Islet precursor cell (in vitro differentiated cells): ENCODE data around the gene BASP1.
A peak's percentile ranks its signal among the peaks of the same experiment; 100 is the strongest.
"Not testable (repeated sequence)": the region's sequence is repeated elsewhere in the genome, so short reads cannot be mapped to it uniquely, and the experiment has no call there.

Experiments used
- DNase-seq: peaks from one replicate; pipeline ENCODE4 v3.0.0-alpha.2; 2018

BASP1 gene

DNA sequence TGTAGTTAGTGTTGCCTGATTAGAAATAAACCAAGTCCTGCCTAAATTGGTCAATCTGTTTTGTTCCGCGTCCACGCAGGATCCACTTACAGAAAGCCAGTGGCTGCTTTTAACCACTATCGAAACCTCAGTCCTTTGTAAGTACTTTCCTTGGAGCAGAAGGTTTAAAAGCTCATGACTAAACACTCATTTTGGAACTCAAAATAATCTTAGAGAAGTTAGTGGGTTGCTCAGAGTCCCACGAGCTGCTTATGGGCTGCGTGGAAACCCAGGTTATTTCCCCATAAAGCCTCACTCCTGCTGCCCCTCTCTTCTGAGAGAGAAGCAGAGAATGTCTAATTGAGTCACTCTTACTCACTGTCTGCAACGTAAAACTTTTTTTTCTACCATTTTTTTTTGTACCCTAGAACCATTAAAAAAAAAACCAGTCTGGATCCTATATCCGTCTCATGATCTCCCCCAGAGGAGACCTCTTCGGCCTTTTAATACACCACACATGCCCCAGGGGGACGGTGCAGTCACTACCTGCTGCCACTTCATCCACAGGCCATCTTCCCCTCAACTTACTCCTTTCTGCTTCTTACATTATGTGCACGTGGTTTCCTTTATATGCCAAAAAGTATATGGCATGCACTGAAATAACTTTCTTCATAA, 7.6 kb downstream of the BASP1 start:
- DNase-seq, result peak; percentile 52

DNA sequence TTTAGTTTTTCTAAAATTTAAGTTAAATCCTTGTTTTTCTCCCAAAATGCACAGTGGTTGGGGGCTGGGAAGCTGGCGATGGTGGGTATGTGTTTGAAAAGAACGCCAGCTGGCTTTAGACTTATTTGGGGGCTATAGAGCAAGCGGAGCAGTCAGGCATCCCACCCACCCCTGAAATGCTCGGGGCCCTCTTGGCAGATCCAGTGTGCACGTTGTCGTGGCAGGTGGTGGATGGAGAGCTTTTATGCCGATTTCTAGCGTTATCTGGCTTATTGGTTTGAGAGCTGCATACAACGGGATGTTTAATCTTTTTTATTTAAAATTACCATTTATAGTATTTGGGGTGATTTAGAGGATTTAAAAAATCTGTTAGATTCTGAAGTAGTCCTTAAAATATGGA, 8.1 kb downstream of the BASP1 start:
- peak; percentile 23 for DNase-seq

DNA sequence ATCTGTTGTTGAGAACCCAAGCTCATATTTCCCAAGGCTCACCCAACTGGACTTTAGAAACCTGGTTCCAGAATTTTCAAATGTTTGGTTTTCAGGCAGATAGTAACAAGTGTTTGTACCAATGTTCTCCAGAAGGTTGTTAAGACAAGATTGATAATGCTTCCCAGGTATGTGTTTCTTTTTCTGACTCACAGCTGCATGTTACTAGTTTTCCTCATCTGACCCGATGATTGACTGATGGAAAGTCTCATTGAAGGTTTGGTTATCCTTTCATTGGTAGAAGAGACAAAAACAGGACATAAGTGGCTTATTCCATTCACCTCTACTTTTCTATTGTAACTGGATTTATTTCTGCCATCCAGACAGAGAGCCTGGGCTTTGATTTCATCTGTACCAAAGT, 10.4 kb downstream of the BASP1 start:
- DNase-seq, result no peak

DNA sequence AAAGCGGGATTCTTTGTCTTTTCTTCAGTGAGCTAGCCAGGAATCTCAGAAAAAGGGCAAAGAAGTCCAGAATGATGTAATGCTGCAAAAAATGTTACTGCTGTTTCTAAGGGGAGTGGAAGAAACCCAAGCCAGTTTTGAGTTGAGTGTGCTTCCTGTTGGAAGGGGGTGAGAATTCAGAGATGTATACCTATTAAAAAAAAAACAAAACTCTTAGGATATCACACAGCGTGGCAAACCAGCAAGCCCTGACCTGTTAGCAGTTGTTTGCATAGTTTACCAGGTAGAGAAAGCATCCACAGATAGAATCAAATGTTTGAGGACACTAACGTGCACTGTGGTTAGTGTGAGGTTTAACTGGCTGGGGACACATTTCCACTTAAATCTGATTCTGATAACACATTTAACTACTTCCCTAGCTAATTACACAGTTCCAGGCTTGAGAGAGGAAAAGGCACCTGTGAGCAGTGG, 11.4 kb downstream of the BASP1 start:
- DNase-seq, result peak; percentile 37

DNA sequence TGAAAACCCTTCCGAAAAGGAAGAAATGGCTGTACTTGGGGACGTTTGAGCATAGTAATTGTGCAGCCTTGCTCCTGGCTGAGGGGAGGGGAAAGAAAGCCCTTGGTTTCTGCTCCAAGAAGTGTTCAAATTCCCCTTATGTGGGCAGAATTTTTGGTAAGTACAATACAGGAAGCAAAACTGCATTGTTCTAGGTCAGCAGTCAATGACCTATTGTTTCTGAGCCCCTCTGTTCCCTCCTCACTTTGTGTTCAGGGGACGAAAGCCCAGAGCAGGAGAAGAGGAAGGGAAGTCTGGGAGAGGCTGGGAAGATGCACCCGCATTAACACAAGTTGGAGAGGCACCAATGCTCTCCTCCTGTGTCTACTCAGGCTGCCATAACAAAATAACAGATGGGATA, 11.9 kb downstream of the BASP1 start:
- DNase-seq, result peak; percentile 5

DNA sequence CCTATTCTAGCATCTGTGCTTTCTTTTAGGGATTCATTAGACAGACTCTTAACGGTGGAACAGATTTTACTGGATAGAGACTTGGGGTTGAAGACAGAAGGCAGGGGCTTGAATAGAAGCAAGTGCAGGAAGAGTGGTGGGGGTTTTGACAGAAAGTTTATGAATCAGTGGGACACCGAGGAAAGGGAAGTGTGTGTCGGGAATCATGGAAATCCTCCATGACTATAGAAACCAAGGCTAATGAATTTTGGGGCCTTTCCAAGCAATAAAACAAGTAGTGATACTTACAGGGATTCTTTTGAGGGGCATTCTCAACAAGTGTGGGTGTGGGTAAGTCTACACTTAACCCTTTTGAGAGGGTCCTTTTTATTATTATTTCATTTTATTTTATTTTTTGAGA, 12.8 kb downstream of the BASP1 start:
- DNase-seq, result peak; percentile 1

DNA sequence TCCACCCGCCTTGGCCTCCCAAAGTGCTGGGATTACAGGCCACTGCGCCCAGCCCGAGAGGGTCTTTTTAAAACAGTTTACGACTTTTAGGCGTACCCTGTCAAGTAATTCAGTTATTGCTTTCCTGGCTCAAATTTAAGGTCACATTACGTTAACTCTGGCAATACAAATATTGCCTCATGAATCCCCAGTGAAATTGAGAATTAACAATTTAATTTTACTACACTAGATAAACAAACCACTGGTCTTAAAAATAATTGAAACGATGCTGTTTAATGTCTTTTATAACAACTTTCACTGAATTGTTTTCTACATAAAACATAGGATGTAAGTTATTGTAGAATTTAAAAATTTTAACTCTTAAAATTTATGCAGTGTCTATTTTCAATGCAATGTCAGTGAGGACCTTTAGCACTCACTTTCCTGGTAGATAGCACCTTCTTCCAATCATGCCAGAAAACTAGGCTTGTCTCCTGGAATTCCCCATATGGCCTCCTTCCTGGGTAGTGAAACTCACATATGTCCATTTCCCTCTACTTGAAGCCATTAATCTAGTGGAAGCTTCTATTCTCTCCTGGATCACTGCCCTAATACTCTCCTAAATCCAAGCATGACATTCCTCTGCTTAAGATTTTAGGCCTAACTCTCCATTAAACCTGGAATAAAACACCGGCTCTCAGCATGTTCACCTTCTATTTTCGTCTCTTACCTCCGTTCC, 13.5 kb downstream of the BASP1 start:
- peak; percentile 1 for DNase-seq

DNA sequence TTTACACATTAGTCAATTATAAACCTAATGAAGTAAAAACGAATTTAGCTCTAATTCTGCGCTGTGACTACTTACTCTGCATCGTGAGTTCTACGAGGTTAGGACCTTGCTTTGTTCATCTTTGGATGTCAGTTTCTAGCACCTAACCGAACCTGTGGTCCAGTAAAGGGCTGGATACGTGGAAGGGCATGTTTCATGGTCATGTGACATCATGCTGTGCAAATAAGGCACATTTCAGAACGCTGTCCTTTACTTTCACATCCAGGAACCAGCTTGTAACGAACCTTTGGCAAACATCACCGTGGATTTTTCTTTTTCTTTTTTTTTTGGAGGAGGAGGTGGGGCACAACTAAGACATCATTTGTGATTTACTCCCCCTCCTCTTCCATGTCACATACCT, 15.0 kb downstream of the BASP1 start:
- peak; percentile 14 for DNase-seq

DNA sequence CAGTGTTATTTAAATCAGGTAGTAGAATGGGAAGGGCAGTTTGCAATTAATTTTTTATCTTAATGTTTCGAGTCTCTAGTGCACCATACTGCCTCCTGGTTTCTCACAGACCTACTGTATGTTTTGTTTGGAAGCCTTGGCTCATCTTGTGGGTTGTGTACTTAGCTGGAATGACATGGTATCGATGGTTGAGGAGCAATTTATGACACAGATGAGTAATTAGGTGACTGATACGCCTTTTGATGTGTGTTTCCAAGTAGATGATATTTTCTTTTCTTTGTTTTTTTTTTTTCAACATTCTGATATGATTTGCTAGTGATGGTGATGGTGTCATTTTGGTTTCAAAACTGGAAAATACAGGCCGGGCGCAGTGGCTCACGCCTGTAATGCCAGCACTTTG, 16.1 kb downstream of the BASP1 start:
- DNase-seq, result no peak

DNA sequence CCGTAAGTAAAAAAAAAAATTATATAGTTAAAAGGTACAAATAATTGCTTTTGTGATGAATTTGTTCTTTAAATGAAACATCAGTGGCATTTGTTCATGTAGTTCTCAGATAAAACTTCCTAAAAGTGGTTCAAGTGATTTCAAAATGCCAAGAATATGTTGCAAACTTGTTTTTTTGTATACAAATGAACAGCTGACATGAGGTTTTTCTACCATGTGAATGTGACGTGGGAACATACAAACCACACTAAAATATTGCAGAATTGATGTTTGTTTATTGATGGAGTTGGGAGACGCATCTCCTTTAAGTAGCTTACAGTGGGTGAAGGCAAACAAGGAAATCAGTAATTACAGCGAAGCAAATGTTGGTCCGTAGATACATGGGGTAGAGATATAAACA, 16.9 kb downstream of the BASP1 start:
- no peak for DNase-seq

DNA sequence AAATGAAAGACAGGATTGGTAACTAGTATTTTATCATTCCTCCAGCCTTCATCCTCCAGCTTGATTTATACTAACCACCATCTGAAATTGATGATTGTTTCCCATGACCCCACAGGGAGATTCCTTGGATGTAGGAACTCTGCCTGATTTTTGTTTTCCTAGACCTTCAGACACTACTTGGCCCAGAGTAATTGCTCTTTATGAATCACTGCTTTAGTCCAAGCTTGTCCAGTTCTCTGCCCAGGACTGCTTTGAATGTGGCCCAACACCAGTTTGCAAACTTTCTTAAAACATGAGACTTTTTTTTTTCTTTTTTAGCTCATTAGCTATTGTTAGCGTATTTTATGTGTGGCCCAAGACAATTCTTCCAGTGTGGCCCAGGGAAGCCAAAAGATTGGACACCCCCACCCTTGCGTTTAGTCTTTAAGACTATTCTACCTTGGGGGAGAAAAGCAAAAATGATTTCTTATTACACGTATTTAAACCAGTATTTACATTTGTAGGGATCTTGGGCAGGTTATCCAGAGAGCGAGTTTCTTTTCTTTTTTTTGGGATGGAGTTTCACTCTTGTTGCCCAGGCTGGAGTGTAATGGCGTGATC, 18.4 kb downstream of the BASP1 start:
- peak; percentile 24 for DNase-seq

DNA sequence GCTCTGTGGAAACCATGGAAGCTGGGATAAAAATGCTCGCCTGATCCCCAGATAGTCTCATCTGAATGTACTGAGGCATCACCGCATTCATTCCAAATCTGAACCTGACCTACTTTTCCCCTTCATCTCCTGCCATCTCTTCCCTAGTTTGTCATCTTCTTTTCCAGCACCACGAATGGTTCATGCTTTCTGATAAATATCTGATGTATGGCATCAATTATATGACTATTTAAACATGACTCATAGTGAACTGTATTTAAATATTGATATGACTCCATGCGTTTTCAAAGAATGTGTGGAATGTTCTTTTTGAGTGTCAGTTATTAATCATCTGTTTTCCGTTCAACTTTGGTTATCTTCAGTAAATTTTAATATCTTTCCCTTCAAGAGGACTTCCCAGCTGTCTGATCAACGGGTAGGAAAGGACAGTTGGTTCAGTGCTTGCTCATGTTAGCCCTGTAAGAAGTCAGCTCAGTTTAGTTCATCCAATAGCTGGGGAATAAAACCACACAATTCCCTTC, 21.1 kb downstream of the BASP1 start:
- no peak for DNase-seq

DNA sequence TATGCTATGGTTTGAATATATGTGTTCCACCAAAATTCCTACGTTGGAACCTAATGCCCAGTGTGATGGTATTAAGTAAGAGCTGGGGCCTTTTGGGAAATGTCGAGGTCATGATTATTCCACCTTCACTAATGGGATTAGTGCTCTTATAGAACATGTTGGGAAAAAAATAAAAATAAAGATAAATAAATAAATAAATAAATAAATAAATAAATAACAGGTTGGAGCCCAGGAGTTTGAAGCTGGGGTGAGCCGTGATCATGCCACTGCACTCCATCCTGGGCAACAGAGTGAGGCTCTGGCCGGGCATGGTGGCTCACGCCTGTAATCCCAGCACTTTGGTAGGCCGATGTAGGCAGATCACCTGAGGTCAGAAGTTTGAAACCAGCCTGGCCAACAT, 22.5 kb downstream of the BASP1 start:
- no peak for DNase-seq

DNA sequence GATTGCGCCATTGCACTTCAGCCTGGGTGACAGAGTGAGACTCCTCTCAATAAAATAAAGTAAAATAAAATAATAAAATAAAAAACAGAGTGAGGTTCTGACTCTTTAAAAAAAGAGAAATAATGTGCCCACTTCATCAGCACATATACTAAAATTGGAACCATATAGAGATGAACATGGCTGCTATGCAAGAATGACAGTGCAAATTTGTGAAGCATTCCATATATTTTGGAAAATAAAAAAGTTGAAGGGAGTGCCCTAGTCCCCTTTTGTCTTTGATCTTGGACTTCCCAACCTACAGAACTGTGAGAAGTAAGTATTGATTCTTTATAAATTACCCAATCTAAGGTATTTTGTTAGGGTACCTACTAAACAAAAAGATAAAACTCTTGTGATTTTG, 23.1 kb downstream of the BASP1 start:
- no peak for DNase-seq

DNA sequence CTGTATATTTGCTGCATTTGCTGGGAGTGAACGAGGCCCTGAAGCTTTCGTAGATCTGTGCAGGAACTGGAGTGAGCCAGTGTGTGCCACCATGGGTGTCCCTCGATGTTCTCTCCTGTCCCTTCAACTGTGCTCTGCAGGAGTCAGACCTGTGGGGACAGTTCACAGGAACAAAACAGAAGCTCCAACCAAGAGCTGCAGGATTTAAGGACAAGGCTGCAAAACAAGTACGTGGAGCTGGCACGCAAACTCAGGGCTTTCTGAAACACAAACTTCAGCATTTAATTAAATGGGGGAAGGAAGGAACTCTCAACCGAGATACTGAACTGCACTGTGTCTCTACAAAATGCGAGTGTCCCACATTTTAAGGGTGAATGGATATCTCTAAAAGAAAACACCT, 24.2 kb downstream of the BASP1 start:
- no peak for DNase-seq

DNA sequence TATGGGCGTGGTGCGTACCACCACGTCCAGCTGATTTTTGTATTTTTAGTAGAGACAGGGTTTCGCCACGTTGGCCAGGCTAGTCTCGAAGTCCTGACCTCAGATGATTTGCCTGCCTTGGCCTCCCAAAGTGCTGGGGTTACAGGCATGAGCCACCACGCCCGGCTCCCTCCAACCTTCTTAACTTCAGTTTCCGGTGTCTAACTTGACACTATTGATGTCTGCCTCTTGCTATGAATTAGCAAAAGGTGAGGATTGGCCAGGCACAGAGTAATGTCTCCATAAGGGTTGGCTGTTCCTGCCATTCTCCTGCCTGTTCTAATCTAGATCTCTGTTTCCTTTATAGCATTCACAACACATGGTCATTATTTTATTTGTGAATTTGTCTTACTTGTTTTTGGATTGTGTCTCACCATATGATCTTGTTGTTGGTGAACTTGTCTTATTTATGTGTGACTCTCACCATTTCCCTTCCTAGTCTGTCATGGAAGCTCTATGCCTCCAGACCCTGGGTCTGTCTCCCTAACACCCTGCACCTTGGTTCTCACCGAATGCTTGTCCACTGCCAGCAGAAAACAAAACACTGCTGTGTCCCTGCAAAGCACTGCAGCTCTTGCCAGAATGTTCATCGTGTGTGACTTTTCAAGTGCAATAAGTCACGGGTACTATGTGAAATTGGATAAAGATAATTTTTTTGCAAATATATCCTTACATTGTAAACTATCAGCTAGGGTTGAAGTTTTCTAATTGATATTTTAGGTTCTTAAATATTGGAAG, 26.0 kb downstream of the BASP1 start:
- DNase-seq, result no peak

DNA sequence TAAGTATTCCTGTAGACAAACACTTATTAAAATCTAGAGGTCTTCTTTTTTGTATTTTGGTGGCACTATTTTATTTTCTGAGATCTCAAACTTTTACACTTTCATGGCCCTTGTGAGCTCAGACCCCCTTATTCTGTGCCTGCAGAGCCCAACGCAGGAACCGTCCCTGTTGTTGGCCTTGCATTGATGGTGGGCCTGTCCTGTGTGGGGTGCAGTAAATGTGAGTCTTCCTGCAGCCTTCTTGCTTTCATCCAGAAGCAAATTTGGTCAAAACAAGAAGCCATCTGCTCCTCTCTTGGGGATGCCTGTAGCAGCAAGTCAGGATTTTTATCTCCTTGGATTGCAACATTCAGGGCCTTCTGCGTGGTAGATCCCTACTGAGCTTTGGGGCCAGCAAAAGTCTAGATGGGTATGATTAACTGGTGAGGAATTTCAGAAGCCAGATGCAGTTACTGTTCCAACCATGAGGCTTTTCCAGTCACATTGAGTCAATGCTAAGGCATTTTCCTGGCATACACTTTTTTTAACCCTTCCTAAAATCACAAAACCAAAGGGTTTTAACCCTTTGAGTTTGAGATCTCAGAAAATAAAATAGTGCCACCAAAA, 31.7 kb downstream of the BASP1 start:
- peak; percentile 92 for DNase-seq

DNA sequence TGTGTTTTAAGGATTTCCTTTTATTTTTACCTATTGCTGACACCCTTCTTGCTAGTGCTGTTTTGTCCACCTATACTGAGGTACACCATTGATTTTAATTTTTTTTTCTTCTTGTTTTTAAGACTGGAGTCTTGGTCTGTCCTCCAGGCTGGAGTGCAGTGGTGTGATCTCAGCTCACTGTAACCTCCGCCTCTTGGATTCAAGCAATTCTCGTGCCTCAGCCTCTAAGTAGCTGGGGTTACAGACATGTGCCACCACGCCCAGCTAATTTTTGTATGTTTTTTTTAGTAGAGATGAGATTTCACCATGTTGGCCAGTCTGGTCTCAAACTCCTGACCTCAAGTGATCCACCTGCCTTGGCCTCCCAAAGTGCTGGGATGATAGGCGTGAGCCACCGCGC, 32.4 kb downstream of the BASP1 start:
- DNase-seq, result not testable (repeated sequence)

DNA sequence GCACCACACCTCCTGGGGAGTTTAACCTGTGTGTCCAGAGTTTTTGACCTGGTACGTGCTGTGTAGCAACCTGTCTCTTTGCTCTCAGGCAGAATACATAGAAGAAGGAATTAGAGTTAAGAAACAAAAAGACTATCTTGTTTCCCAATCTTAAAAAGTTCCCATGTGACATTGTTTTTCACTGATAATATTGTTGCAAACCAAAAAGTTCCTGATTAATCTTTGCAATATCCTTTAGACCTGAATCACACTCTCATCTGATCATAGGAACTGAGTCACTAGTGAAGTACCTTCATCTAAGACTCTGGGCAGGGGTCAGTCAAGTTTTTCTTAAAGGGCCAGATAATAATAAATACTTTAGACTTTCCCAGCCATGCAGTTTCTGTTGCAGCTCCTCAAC, 35.1 kb downstream of the BASP1 start:
- DNase-seq, result no peak

DNA sequence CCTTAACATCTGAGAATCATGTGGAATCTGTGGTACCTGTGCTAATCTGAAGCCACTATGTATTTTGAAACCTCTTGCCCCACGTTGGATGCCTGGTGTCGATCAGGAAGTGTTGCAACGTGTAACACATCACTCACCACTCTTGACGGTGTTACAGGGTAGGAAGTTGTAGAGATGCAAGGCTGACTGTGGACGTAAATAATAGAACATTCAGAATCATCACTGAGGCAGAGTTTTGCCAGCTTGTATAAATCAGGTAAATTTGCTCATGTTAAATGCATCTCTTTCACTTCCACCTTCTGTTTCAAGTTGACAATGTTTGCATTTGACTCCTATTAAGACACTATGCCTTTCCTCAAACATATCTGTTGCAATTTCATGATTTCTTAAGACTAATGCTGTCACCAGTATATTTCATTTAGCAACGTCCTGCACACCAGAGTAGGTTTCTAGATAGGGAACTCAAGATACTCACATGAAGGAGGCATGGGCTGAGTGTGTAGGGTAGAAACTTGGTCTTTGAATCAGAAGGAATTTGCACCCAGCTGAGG, 38.1 kb downstream of the BASP1 start:
- DNase-seq, result no peak

DNA sequence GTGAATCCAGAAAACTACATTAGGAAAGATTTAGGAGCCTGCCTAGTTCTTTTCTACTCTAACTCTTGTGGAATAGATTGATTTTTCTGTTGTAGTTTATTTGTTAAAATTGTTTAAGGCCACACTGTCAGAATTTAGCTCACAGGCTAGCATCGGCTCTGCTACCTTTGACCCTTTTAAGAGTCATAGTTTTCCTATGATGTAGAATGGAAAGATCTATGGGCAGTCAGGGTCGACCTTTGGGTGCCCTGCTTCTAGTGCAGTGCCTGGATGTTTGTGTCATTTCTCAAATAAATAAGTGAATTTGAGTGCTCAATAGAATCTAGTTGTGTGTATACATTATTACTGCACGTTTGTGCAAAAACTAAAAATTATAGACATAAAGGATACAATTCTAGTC, 38.7 kb downstream of the BASP1 start:
- no peak for DNase-seq

DNA sequence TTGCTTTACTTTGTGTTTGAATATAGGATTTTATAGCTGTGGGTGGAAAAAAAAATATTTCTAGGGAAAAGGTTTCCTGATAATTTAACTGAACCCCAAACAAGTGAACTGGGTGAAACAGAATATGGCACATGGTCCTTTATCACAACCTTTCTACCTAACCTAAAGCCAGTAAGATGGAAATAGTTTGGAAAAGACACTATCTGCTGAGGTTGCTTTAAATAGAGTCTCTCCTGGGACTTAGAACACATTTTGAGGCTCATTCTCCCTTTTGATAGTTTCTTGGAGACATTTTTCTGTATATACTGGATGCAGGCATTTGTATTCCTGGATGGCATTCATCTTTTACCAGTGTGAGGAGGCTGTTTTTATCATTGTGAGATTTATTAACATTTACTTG, 39.4 kb downstream of the BASP1 start:
- no peak for DNase-seq
